Measurements from ENCODE around the gene IQUB.
"Not testable (repeated sequence)": the region's sequence is repeated elsewhere in the genome, so short reads cannot be mapped to it uniquely, and the experiment has no call there.

The IQUB gene

DNA sequence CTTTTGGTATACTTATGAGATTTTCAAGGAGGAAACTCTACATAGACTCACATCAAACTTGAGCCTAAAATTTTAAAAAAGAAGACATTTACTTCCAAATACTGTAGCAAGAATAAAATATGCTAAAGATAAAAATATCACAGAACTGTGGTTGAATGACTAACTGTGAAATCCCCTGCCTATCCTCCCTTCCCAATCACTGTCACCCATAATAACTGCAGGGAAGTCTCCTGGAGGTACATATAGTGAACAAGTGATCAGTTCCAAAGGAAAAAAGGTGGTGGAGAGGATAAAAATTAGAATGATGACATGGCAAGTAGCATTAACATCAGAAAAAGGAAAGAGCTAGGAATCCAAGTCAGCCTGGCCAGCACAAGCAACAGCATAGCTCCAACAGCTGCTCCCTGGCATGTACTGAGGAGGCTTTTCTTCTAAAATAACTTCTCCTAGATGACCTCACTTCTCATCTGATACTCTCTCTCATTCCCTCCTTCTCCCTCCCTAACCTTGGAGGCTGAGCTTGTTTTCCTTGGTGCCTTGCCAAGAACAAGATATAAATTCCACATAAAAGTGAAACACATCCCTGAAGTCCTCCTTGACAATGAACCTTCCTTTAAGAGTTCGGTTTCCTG is 124.0 kb downstream of the IQUB start:
- no peak for DNase-seq (ENCODE audit: low spot score)

DNA sequence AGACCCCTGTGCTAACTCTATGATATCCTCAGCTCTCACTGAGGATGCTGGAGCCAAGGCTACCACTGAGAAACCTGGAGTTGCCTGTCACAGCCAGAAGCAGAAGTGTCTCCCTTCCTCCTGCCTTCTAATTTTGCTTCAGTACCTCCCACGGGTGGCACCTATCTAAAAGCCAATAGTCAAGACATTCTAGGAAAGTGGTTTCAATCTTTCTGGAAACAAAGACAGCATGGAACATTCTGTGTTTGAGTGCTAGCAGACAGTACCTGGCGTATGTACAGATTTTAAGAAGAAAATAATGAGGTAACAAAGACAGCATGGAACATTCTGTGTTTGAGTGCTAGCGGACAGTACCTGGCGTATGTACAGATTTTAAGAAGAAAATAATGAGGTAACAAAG is 126.4 kb downstream of the IQUB start:
- DNase-seq (ENCODE audit: low spot score): not testable (repeated sequence)

Measured in putamen (tissue), 1 donor.